Measurements from ENCODE around the gene PGBD1. TPM values are rescaled to one million over a fixed set of nuclear protein-coding genes. Genes with fewer than 3 reads are reported as not detected.

PGBD1 gene
- total RNA-seq: 5.2 TPM

GRCh38 chr6:28281288-28282064 is at the start of gene PGBD1:
Gene PGBD1 (plus strand): TSS chr6:28281572. CDS start chr6:28283814, 2,242 bp downstream.
- peak within 1 kb of the TSS; percentile 51 for H3K27ac ChIP-seq
- intact Hi-C loops (cut with DNase I): no loop called here
- H3K9me3 ChIP-seq: no peaks in the 10 kb centered on the region
- H3K4me3 ChIP-seq: peak within 1 kb of the TSS; percentile 68 to 76
- peak in 1 of 2 donors; percentile 19 for TF ChIP-seq POLR2AphosphoS5 (IDR thresholded peaks at IDR 0.05; ENCODE audit: insufficient read depth in 1 of 2, low read depth in 1 of 2)
- TF ChIP-seq POLR2A (IDR thresholded peaks at IDR 0.05): no peak
- H3K4me1 ChIP-seq: no peaks in the 10 kb centered on the region
- H3K27me3 ChIP-seq: no peaks in the 10 kb centered on the region
- H3K36me3 ChIP-seq: peaks cover 0 to 20% of the 10 kb centered on the region in 2 donors
- DNase-seq (ENCODE audit: extremely low spot score in 2 of 2): no peak

DNA sequence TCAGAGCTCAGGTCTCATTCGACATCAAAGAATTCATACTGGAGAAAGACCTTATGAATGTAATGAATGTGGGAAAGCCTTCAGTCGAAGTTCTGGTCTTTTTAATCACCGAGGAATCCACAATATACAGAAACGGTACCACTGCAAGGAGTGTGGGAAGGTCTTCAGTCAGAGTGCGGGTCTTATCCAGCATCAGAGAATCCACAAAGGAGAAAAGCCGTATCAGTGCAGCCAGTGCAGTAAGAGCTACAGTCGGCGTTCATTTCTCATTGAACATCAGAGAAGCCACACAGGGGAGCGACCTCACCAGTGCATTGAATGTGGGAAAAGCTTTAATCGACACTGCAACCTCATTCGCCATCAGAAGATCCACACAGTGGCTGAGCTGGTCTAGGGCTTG is 48.6 kb upstream of the PGBD1 start:
- Histone ChIP-seq H3K27ac (no peak overlapping the region), H3K4me1 (no peaks in the 10 kb centered on the region), H3K9me3 (no peaks in the 10 kb centered on the region), H3K4me3 (no peak overlapping the region), H3K27me3 (no peaks in the 10 kb centered on the region), H3K36me3 (peaks cover 0 to 33% of the 10 kb centered on the region in 2 donors)
- intact Hi-C loops (cut with DNase I): no loop called here
- no peak for TF ChIP-seq CTCF (IDR thresholded peaks at IDR 0.05)
- DNase-seq (ENCODE audit: extremely low spot score in 2 of 2): no peak

DNA sequence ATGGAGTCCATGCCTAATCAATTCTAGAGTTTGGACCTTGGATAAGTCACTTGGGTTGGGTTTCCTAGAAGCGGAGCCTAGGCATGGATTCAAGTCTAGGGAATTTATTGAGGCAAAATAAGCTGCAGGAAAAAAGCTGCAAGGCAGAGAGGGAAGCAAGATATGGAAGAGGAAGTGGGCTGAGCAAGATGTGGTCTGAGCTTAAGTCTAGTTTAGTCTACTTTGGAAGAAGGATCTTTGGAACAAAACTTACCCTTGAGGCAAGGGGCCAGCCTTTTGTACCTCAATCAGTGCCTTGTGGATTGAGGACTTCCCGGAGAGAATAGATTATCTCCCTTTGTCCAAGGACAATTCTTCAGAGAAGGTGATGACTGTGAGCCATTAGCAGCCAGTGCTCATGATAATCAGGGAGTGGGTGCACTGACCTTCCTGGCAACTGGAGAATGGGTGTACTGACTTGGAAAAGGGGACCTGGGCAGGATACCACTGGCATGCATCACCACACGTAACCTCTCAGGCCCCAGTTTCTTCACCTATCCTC is 45.4 kb upstream of the PGBD1 start:
- no peak for DNase-seq (ENCODE audit: extremely low spot score in 2 of 2)
- Histone ChIP-seq H3K4me1 (no peaks in the 10 kb centered on the region), H3K36me3 (peaks cover 0 to 15% of the 10 kb centered on the region in 2 donors), H3K27ac (no peak overlapping the region), H3K27me3 (no peaks in the 10 kb centered on the region), H3K9me3 (no peaks in the 10 kb centered on the region), H3K4me3 (no peak overlapping the region)
- intact Hi-C loops (cut with DNase I): no loop called here
- no peak for TF ChIP-seq POLR2A (IDR thresholded peaks at IDR 0.05)
- no peak for TF ChIP-seq CTCF (IDR thresholded peaks at IDR 0.05)
- no peak for TF ChIP-seq POLR2AphosphoS5 (IDR thresholded peaks at IDR 0.05; ENCODE audit: insufficient read depth in 1 of 2, low read depth in 1 of 2)

GRCh38 chr6:28239636-28240035 is 41.7 kb upstream of the PGBD1 start:
- H3K4me1 ChIP-seq: no peaks in the 10 kb centered on the region
- H3K36me3 ChIP-seq: peaks cover 0 to 13% of the 10 kb centered on the region in 2 donors
- TF ChIP-seq POLR2AphosphoS5 (IDR thresholded peaks at IDR 0.05; ENCODE audit: insufficient read depth in 1 of 2, low read depth in 1 of 2) (no peak), POLR2A (IDR thresholded peaks at IDR 0.05) (no peak), CTCF (IDR thresholded peaks at IDR 0.05) (no peak)
- H3K27ac ChIP-seq: no peak overlapping the region
- no peak overlapping the region for H3K4me3 ChIP-seq
- no peak for DNase-seq (ENCODE audit: extremely low spot score in 2 of 2)
- H3K27me3 ChIP-seq: no peaks in the 10 kb centered on the region
- H3K9me3 ChIP-seq: no peaks in the 10 kb centered on the region
- intact Hi-C loops (cut with DNase I): no loop called here

- TF ChIP-seq POLR2AphosphoS5 (IDR thresholded peaks at IDR 0.05; ENCODE audit: insufficient read depth in 1 of 2, low read depth in 1 of 2) (no peak), CTCF (IDR thresholded peaks at IDR 0.05) (no peak), POLR2A (IDR thresholded peaks at IDR 0.05) (no peak)
- no peak for DNase-seq (ENCODE audit: extremely low spot score in 2 of 2)
- Histone ChIP-seq H3K4me3 (no peak overlapping the region), H3K36me3 (peaks cover 0 to 16% of the 10 kb centered on the region in 2 donors), H3K27ac (no peak overlapping the region), H3K27me3 (no peaks in the 10 kb centered on the region), H3K9me3 (no peaks in the 10 kb centered on the region), H3K4me1 (no peaks in the 10 kb centered on the region)
- intact Hi-C loops (cut with DNase I): no loop called here
Measured at GRCh38 chr6:28240471-28240870, 40.9 kb upstream of the PGBD1 start.
